SK-N-SH (cell line): ENCODE results near the gene NPHS1.

Experiments used
- EP300 ChIP-seq, 2 experiments: IDR thresholded peaks; 2 replicates each; pipeline versions ENCODE4 v1.4.0 to v1.6.1; 2012; ENCODE audit warnings: borderline replicate concordance in 1 of 2, low read depth in 1 of 2, low read length in 1 of 2
- FOSL2 ChIP-seq: IDR thresholded peaks from 2 replicates; pipeline ENCODE4 v1.4.0; 2012; ENCODE audit warnings: low read depth, mild to moderate bottlenecking, moderate library complexity, borderline replicate concordance
- GABPA ChIP-seq: IDR thresholded peaks from 2 replicates; pipeline ENCODE4 v1.4.0; 2012; ENCODE audit warnings: low read depth, mild to moderate bottlenecking
- IRF3 ChIP-seq: fragments of 150-350 bp; IDR thresholded peaks from 2 replicates; pipeline ENCODE4 v1.6.1; 2016; ENCODE audit warnings: mild to moderate bottlenecking, low read depth, low read length
- RAD21 ChIP-seq: IDR thresholded peaks from 2 replicates; pipeline ENCODE4 v1.6.1; 2012; ENCODE audit warnings: mild to moderate bottlenecking, low read length
- RXRA ChIP-seq: IDR thresholded peaks from 2 replicates; pipeline ENCODE4 v1.4.0; 2012; ENCODE audit warnings: low read depth, mild to moderate bottlenecking, borderline replicate concordance
- SIN3A ChIP-seq: IDR thresholded peaks from 2 replicates; pipeline ENCODE4 v1.6.1; 2012; ENCODE audit warnings: low read depth, mild to moderate bottlenecking, low read length, moderate library complexity, borderline replicate concordance
- USF2 ChIP-seq: fragments of 150-350 bp; IDR thresholded peaks from 2 replicates; pipeline ENCODE4 v1.6.1; 2017; ENCODE audit warnings: antibody characterized with exemption, low read length, low read depth, borderline replicate concordance

- no peak for TF ChIP-seq EP300 (IDR thresholded peaks at IDR 0.05; ENCODE audit: borderline replicate concordance in 1 of 2, low read depth in 1 of 2, low read length in 1 of 2)
- no peak for TF ChIP-seq GABPA
- no peak for TF ChIP-seq SIN3A
- TF ChIP-seq FOSL2, result no peak
- no peak for TF ChIP-seq RAD21
- no peak for TF ChIP-seq USF2
- no peak for TF ChIP-seq IRF3
- no peak for TF ChIP-seq RXRA
Observed at GRCh38 chr19:35859414-35859813, 7.1 kb upstream of the NPHS1 start.
